SK-MEL-5 (cell line): ENCODE measurements around the gene TSPAN5. TPM values are rescaled to one million over a fixed set of nuclear protein-coding genes. Genes with fewer than 3 reads are reported as not detected.

Source experiments
- DNase-seq: peaks from one replicate; pipeline ENCODE4 v3.0.0-alpha.2; 2016; ENCODE audit warnings: low read depth, low spot score
- in situ Hi-C: cut with HindIII; loops from 2 replicates; pipeline ENCODE4 v1.10.0; 2016; ENCODE audit warnings: low sequenced_read_pairs, high pct_unique_total_duplicates, low pct_unique_long_range_greater_than_20kb
- total RNA-seq: library from RNA; depleted of rRNA; stranded (reverse); fragments of >200 nt; shearing (Covaris generic); gene quantifications from 2 replicates; pipeline ENCODE4 v1.2.3, GENCODE V29; 2014

TSPAN5 gene
- total RNA-seq, 1 experiment from 2014 or later = 1.2 TPM

GRCh38 chr4:98679738-98680137 lies 21.3 kb upstream of the TSPAN5 start:
- DNase-seq = no peak
- in situ Hi-C loops = no loop called here

- in situ Hi-C loops = no loop called here
- DNase-seq = no peak
Measured at GRCh38 chr4:98677799-98678198, 19.4 kb upstream of the TSPAN5 start.

- no peak for DNase-seq
- in situ Hi-C loops = no loop called here
Measured at GRCh38 chr4:98674404-98675173, 16.2 kb upstream of the TSPAN5 start.

GRCh38 chr4:98673978-98674377 lies 15.6 kb upstream of the TSPAN5 start:
- in situ Hi-C loops = no loop called here
- DNase-seq = no peak

GRCh38 chr4:98673288-98673644 lies 14.9 kb upstream of the TSPAN5 start:
- DNase-seq = no peak
- in situ Hi-C loops = no loop called here

GRCh38 chr4:98672583-98673287 lies 14.3 kb upstream of the TSPAN5 start:
- no peak for DNase-seq
- in situ Hi-C loops = no loop called here

- no peak for DNase-seq
Measured at GRCh38 chr4:98671131-98671530, 12.7 kb upstream of the TSPAN5 start.

GRCh38 chr4:98670186-98670585 lies 11.8 kb upstream of the TSPAN5 start:
- DNase-seq = no peak
- in situ Hi-C loops = no loop called here

More at GRCh38 chr4:98671131-98671530, 12.7 kb upstream of the TSPAN5 start:
- in situ Hi-C loops = no loop called here

- in situ Hi-C loops = no loop called here
- DNase-seq = no peak
Measured at GRCh38 chr4:98669577-98669976, 11.2 kb upstream of the TSPAN5 start.

- in situ Hi-C loops = no loop called here
Measured at GRCh38 chr4:98664959-98665358, 6.5 kb upstream of the TSPAN5 start.

GRCh38 chr4:98663226-98664006 lies 5.0 kb upstream of the TSPAN5 start:
- in situ Hi-C loops = no loop called here
- DNase-seq = no peak

More at GRCh38 chr4:98664959-98665358, 6.5 kb upstream of the TSPAN5 start:
- no peak for DNase-seq

GRCh38 chr4:98662626-98663225 lies 4.3 kb upstream of the TSPAN5 start:
- in situ Hi-C loops = no loop called here
- no peak for DNase-seq

GRCh38 chr4:98662055-98662453 lies 3.6 kb upstream of the TSPAN5 start:
- in situ Hi-C loops = no loop called here
- no peak for DNase-seq

- in situ Hi-C loops = no loop called here
Measured at GRCh38 chr4:98661371-98662054, 3.1 kb upstream of the TSPAN5 start.

GRCh38 chr4:98659741-98660462 lies 1.5 kb upstream of the TSPAN5 start:
- DNase-seq = no peak
- in situ Hi-C loops = no loop called here

More at GRCh38 chr4:98661371-98662054, 3.1 kb upstream of the TSPAN5 start:
- no peak for DNase-seq

- peak; percentile 11 for DNase-seq
- in situ Hi-C loops = no loop called here
Measured at GRCh38 chr4:98659106-98659592, 738 bp upstream of the TSPAN5 start.
